Muscle of leg (tissue), 11 donors: Measurements from ENCODE around the gene GPC6. TPM values are rescaled to one million over a fixed set of nuclear protein-coding genes. Genes with fewer than 3 reads are reported as not detected.

Experiments
- DNase-seq: peaks from one replicate; pipeline ENCODE4 v3.0.0; 2013
- H3K27ac ChIP-seq: one replicate; pipeline ENCODE4 v1.5.1; 2013; ENCODE audit warnings: mild to moderate bottlenecking, low read length, control low read depth
- H3K27me3 ChIP-seq: one replicate; pipeline ENCODE4 v1.6.1; 2013; ENCODE audit warnings: low read length; ENCODE audit not compliant: control insufficient read depth, insufficient read depth
- H3K36me3 ChIP-seq: one replicate; pipeline ENCODE4 v1.6.1; 2013; ENCODE audit warnings: low read length; ENCODE audit not compliant: control insufficient read depth, insufficient read depth
- H3K4me1 ChIP-seq: one replicate; pipeline ENCODE4 v1.6.1; 2013; ENCODE audit warnings: low read length; ENCODE audit not compliant: control insufficient read depth, insufficient read depth
- H3K4me3 ChIP-seq: one replicate; pipeline ENCODE4 v1.5.1; 2013; ENCODE audit warnings: low read length, control low read depth
- H3K9me3 ChIP-seq: replicated peaks from 2 replicates; pipeline ENCODE4 v1.6.1; 2013; ENCODE audit warnings: low read depth, low read length; ENCODE audit not compliant: control insufficient read depth
- WGBS: methylation state at CpG from one replicate; pipeline ENCODE4 v1.1.5; 2013; ENCODE audit warnings: missing lambda C conversion rate; ENCODE audit not compliant: insufficient coverage; 5-methylcytosine and 5-hydroxymethylcytosine counted together
- polyA plus RNA-seq, 8 donors: library from polyadenylated mRNA; unstranded; fragments of 120-200 nt; gene quantifications; one replicate each; pipeline versions ENCODE4 v1.2.1 to v1.2.3, GENCODE V29; 2013; ENCODE audit warnings: inconsistent platforms in 1 of 8, low replicate concordance in 1 of 8; ENCODE audit not compliant: insufficient read length in 8 of 8, insufficient read depth in 1 of 8
- total RNA-seq: library from RNA; stranded (reverse); fragments of 120-200 nt; gene quantifications from one replicate; pipeline ENCODE4 v1.2.4, GENCODE V29; 2013

GPC6 gene
- total and polyA plus RNA-seq, 9 donors: 5.6 to 20.0 (median 9.9) TPM

DNA sequence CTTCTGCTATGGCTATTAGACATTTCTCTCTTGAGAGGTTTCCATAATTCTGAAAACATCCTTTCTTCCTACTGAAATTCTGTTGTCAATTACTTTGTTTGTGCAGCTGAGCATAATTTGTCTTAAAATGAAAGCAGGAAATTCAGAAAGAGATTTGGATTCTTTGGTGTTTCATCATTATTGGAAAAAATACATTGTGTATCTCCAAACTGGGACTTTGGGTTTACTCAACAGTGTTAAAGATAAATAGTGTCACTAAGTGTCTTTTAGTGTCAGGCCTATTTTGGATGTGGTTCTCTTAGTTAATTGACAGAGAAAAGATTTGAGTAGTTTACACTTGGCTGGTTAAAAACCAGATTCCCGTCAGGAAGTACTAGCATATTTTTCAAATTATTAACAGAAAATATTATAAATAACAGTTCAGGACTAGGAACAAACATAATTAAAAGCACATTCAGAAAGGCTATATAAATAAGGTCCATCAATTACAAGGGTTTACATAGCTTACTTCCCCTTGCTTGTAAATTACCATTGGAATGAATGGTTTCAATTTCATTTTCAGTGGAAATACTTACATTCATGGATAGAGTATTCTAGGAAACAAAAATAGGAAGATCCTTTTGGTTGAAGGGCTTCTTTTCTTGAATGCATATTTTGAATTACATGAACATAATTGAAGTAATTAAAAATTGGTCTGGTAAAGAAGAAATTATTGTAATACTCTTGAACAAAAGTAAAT is 483.1 kb downstream of the GPC6 start:
- Histone ChIP-seq H3K36me3 (no peaks in the 10 kb centered on the region), H3K4me3 (no peak overlapping the region), H3K4me1 (no peaks in the 10 kb centered on the region), H3K9me3 (peaks cover 7% of the 10 kb centered on the region), H3K27ac (peak overlapping the region; percentile 29), H3K27me3 (no peaks in the 10 kb centered on the region)
- DNase-seq: peak; percentile 76
- WGBS: no CpG with 5 or more reads among the region's 1 CpG

DNA sequence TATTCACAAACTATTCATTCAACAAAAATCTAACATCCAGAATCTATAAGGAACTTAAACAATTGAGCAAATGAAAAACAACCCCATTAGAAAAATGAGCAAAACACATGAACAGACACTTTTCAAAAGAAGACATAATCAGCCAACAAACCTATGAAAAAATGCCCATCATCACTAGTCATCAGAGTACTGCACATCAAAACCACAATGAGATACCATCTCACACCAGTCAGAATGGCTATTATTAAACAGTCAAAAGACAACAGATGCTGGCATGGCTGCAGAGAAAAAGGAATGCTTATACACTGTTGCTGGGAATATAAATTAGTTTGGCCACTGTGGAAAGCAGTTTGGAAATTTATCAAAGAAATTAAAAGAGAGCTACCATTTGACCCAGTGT is 487.6 kb downstream of the GPC6 start:
- Histone ChIP-seq H3K27me3 (no peaks in the 10 kb centered on the region), H3K4me1 (no peaks in the 10 kb centered on the region), H3K9me3 (peaks cover 12% of the 10 kb centered on the region), H3K4me3 (no peak overlapping the region), H3K27ac (no peak overlapping the region), H3K36me3 (no peaks in the 10 kb centered on the region)
- no peak for DNase-seq

DNA sequence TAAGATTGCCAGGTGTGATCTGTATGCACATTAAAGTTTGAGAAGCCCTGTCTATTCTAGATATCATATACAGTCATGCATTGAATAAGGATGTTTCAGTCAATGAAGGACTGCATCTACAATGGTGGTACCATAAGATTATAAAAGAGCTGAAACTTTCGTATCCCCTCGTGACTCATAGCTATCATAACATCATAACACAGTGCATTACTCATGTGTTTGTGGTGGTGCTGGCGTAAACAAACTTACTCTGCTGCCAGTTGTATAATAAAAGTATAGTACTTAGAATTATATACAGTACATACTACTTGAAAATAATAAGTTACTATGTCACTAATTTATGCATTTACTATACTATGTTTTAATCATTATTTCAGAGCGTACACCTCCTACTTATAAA is 489.3 kb downstream of the GPC6 start:
- H3K27me3 ChIP-seq: no peaks in the 10 kb centered on the region
- H3K4me3 ChIP-seq: no peak overlapping the region
- H3K4me1 ChIP-seq: no peaks in the 10 kb centered on the region
- H3K27ac ChIP-seq: no peak overlapping the region
- H3K36me3 ChIP-seq: no peaks in the 10 kb centered on the region
- DNase-seq: no peak
- peaks cover 12% of the 10 kb centered on the region for H3K9me3 ChIP-seq
- no CpG with 5 or more reads among the region's 4 CpGs for WGBS

DNA sequence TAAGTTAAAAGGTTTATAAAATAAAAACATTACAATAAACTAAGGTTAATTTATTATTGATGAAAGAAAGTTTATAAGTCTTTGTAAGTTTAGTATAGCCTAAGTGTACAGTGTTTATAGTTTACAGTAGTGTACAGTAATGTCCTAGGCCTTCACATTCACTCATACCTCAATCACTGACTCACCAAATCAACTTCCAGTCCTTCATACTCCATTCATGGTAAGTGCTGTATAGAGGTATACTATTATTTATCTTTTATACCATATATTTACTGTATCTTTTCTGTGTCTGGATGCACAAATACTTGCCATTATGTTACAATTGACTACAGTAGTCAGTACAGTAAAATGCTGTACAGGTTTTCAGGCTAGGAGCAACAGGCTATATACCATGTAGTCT is 490.0 kb downstream of the GPC6 start:
- no peaks in the 10 kb centered on the region for H3K4me1 ChIP-seq
- no peak overlapping the region for H3K4me3 ChIP-seq
- H3K9me3 ChIP-seq: peaks cover 12% of the 10 kb centered on the region
- no peak for DNase-seq
- no peak overlapping the region for H3K27ac ChIP-seq
- no peaks in the 10 kb centered on the region for H3K27me3 ChIP-seq
- no peaks in the 10 kb centered on the region for H3K36me3 ChIP-seq

DNA sequence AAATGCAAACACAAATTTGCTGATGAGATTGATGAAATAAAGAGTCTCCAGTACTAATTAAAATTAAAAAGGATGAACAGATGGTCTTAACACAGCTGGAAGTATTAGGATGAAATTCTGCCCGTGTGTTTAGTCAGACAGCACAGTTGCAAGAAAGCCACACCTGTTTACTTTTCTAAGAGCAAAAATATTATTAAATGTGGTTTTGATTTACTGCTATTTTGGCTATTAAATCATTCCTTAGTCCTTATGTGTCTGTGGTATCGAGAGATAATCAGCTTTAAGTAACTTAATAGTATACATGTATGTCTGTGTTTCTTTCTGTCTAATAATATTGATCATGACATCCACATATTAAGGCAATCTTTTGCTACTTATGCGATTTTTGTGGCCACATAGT is 494.9 kb downstream of the GPC6 start:
- no peak for DNase-seq
- H3K36me3 ChIP-seq: no peaks in the 10 kb centered on the region
- H3K9me3 ChIP-seq: peaks cover 3% of the 10 kb centered on the region
- H3K4me1 ChIP-seq: no peaks in the 10 kb centered on the region
- WGBS: no CpG with 5 or more reads among the region's 3 CpGs
- H3K27ac ChIP-seq: no peak overlapping the region
- H3K4me3 ChIP-seq: no peak overlapping the region
- no peaks in the 10 kb centered on the region for H3K27me3 ChIP-seq

DNA sequence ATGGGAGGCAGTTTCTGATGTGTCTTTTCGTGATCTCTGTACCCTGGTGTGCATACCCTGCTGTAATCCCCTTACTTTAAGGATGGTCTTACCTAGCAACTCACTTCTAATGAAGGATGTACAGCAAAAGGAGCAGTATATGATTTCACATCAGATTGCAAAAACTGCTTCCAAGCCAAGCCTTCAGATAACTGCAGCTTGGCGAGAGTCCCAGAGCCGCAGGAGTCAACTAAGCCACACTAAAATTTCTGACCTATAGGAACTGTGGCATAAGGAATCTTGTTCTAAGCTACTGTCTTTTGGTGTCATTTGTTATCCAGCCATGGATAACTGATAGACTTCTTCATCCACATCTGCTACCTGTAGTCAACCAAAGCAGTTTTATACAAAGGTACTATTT is 496.7 kb downstream of the GPC6 start:
- H3K4me3 ChIP-seq: no peak overlapping the region
- no peaks in the 10 kb centered on the region for H3K9me3 ChIP-seq
- no peaks in the 10 kb centered on the region for H3K36me3 ChIP-seq
- H3K27me3 ChIP-seq: no peaks in the 10 kb centered on the region
- DNase-seq: no peak
- H3K27ac ChIP-seq: no peak overlapping the region
- no peaks in the 10 kb centered on the region for H3K4me1 ChIP-seq
- WGBS: 80% methylated on average over 1 of the region's 3 CpGs

DNA sequence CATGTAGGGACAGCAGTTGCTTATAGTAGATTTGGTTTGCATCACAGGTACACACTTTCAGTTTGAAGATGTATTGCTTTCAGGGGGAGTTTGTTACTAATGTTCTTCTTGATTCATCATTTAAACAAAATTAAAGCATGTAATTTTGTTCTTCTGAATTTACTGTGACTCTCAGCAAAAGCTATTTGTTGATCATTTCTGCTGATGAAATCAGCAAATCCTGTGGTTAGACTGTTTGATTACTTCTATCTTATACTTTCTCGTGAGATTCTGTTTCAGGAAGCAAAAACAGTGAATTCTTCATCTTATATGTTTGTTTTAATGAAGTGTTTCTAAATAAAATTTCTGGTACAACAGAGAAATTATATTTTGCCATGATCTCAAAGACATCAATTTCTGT is 497.6 kb downstream of the GPC6 start:
- Histone ChIP-seq H3K4me3 (no peak overlapping the region), H3K4me1 (no peaks in the 10 kb centered on the region), H3K27me3 (no peaks in the 10 kb centered on the region), H3K27ac (no peak overlapping the region), H3K36me3 (no peaks in the 10 kb centered on the region), H3K9me3 (no peaks in the 10 kb centered on the region)
- WGBS: no CpG with 5 or more reads among the region's 1 CpG
- DNase-seq: no peak

DNA sequence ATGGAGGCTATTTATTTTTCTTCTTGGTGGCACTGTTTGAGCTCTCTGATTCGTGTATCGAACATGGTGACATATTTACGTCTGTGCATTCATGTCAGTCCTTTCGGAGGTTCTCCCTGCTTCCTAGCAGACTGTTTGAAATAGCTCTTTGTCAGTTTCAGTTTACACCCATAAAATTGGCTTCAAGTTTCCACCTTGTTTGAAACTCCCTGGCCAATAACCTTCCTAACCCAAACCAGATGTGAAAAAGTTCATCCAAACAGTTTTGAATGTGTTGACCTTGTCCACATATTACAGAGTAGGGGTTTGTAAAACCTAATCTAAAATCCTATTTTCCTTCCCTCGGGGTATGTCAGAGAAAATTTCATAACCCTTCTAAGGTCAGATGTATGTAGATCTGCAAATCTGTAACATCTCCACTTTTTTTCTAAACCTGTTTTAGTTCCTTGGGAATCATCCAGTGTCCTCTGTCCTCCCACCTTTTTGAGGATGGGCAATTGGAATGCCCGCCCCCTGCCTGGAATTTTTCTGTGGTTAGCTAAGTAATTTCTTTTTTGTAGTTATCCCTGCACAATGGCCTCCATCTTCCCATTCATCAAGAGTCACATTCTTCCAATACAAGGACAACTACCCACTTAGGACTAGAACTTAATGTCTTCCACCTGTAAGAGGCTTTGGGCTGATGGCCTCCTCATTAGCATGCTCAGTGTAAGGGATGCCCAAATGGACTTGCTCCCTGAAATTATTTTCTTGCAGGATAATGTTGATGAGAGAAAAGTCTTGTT is 499.8 kb downstream of the GPC6 start:
- H3K4me3 ChIP-seq: no peak overlapping the region
- no peaks in the 10 kb centered on the region for H3K4me1 ChIP-seq
- WGBS: 13% methylated on average over 4 of the region's 6 CpGs
- no peaks in the 10 kb centered on the region for H3K27me3 ChIP-seq
- DNase-seq: peak; percentile 86
- no peaks in the 10 kb centered on the region for H3K9me3 ChIP-seq
- H3K27ac ChIP-seq: peak overlapping the region; percentile 29
- H3K36me3 ChIP-seq: no peaks in the 10 kb centered on the region

DNA sequence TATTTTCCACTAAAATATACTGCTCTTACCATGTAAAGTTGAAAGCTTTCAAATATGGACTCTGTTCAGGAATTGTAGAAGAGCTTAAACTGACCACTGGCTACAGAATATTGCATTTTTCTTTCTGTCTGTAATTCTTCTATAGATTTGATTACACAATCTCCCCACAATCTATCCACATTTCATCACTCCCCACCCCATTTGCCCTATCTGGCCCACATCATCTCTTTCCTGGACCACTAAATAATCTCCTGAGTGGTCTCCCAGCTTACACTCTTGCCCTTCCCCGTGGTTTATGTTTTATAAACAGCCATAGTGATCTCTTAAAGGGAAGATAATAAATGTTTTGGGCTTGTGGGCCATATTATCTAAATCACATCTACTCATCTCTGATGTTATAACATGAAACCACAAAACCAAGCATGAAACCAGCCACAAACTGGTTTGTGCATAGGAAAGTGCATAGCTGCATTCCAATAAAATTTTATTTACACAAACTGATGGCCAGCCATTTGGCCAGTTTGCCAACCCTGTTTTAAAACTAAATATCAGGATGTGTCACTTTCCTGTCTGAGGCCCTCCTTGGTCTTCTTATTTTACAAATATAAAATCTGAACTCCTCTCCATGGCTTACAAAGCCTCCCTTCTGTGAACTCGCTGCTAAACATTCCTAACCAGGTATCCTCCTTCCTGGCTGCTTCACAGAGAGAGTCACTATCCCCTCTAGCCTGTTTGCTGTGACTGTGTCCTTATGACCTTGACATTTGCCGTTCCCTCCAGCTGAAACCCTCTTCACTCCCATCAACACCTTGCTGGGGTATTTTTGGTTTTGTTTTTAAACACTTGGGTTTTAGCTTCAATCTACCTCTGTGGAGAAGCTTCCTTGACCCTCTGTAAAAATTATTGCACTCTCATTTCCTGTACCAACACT is 500.9 kb downstream of the GPC6 start:
- Histone ChIP-seq H3K36me3 (no peaks in the 10 kb centered on the region), H3K27me3 (no peaks in the 10 kb centered on the region), H3K27ac (no peak overlapping the region), H3K4me1 (no peaks in the 10 kb centered on the region), H3K4me3 (no peak overlapping the region), H3K9me3 (no peaks in the 10 kb centered on the region)
- DNase-seq: peak; percentile 53
- 75% methylated on average over 1 of the region's 3 CpGs for WGBS

DNA sequence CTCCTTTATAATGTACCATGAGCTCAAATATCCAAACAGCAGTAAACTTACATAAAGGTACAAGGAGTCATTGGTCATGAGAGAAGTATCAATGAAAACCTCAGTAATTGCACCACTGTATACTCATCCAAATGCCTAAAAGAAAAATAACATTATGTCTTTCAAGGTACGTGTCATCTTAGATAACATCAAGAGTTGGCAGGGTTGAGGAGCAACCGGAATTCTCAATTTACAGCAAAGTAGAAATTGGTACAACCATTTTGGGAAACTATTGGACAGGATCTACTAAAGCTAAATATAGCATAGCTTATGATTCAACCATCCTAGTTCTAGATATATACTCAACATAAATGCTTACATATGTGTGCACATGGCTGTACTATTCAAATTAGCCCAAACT is 502.8 kb downstream of the GPC6 start:
- H3K27ac ChIP-seq: no peak overlapping the region
- no peaks in the 10 kb centered on the region for H3K27me3 ChIP-seq
- WGBS: 100% methylated on average over 1 of the region's 2 CpGs
- H3K4me3 ChIP-seq: no peak overlapping the region
- DNase-seq: no peak
- no peaks in the 10 kb centered on the region for H3K9me3 ChIP-seq
- H3K4me1 ChIP-seq: no peaks in the 10 kb centered on the region
- no peaks in the 10 kb centered on the region for H3K36me3 ChIP-seq
